ENCODE measurements around the gene PAXIP1.
"Not testable (repeated sequence)": the region's sequence is repeated elsewhere in the genome, so short reads cannot be mapped to it uniquely, and the experiment has no call there.

DNA sequence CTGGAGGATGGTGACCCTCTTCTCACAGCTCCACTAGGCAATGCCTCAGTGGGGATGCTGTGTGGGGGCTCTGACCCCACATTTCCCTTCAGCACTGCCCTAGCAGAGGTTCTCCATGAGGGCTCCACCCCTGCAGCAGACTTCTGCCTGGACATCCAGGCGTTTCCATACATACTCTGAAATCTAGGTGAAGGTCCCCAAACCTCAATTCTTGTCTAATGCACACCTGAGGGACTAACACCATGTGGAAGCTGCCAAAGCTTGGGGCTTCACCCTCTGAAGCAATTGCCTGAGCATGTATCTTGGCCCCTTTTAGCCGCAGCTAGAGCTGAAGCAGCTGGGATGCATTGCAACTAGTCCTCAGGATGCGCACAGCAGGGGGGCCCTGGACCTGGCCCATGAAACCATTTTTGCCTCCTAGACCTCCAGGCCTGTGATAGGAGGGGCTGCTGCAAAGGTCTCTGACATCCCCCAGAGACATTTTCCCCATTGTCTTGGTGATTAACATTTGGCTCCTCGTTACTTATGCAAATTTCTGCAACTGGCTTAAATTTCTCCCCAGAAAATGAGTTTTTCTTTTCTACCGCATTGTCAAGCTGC is 68.5 kb downstream of the PAXIP1 start:
- TF ChIP-seq, protein P1, sequence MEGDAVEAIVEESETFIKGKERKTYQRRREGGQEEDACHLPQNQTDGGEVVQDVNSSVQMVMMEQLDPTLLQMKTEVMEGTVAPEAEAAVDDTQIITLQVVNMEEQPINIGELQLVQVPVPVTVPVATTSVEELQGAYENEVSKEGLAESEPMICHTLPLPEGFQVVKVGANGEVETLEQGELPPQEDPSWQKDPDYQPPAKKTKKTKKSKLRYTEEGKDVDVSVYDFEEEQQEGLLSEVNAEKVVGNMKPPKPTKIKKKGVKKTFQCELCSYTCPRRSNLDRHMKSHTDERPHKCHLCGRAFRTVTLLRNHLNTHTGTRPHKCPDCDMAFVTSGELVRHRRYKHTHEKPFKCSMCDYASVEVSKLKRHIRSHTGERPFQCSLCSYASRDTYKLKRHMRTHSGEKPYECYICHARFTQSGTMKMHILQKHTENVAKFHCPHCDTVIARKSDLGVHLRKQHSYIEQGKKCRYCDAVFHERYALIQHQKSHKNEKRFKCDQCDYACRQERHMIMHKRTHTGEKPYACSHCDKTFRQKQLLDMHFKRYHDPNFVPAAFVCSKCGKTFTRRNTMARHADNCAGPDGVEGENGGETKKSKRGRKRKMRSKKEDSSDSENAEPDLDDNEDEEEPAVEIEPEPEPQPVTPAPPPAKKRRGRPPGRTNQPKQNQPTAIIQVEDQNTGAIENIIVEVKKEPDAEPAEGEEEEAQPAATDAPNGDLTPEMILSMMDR (conservative IDR thresholded peaks at IDR 0.05; ENCODE audit: low read depth, low read length) = not testable (repeated sequence)
- not testable (repeated sequence) for TF ChIP-seq EZH2 (IDR thresholded peaks at IDR 0.05; ENCODE audit: borderline replicate concordance, low read depth, low read length, poor library complexity, severe bottlenecking)
